ENCODE measurements around the gene CNTNAP1. TPM values are rescaled to one million over a fixed set of nuclear protein-coding genes. Genes with fewer than 3 reads are reported as not detected.

CNTNAP1 gene
- polyA plus RNA-seq, 3 donors: 5.9 to 8.3 (median 7.0) TPM

DNA sequence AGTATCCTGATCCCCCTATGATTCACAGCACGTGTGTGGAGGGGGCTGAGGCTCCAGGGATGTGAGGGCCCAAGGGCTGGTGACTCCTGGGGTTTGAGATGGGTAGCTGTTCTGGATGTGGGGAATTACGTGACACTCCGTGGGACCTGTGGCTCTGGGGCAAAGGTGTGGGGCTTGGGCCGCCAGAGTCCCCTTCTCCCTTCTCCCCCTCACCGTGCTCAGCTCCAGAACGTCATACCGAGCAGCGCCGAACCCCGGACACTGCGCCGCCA is 12.7 kb upstream of the CNTNAP1 start:
- no peak overlapping the region for H3K27ac ChIP-seq (ENCODE audit: low read depth, low read length)
- 67 to 85% (median 83%) methylated on average over 8 to 12 of the region's 12 CpGs for WGBS, 3 donors

DNA sequence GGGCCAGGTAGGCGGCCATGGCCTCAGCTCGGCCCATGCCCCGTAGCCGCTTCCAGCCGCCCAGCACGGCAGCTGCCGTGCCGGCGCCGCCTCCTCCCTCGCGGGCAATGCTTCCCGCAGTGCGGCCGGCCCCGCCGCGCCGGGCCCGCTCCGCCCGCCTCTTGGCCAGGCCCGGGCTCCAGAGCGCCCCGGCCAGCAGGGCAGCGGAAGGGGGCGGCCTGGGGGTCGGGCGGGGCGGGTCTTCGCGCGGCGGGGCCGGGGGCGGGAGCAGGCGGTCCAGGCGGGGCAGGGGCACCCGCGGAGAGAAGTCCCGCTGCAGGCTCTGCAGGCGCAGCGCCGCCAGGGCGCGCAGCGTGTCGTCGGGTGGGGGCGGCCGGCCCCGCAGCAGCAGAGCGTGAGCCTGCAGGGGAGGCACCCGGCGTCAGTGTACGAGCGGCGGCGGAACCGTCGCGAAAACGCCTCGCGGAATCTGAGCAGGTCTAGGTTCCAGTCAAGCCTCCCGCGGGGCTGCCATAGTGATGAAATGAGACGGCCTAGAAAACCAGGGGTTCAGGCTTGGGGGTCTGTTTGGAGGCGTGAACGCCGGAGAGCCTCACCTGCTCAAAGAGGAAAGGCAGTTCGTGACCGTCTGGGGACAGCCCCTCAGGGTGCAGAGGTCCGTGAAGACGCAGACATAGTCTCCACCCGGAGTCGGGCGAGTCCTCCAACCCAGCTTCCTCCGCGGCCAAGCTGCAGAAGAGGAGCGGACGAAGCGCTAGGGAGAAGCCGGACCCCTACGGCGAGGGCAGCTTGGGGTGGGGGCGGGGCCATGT is 12.1 kb upstream of the CNTNAP1 start:
- no peak overlapping the region for H3K27ac ChIP-seq (ENCODE audit: low read depth, low read length)
- WGBS, 3 donors: 53 to 81% (median 56%) methylated on average over 51 to 87 of the region's 87 CpGs

DNA sequence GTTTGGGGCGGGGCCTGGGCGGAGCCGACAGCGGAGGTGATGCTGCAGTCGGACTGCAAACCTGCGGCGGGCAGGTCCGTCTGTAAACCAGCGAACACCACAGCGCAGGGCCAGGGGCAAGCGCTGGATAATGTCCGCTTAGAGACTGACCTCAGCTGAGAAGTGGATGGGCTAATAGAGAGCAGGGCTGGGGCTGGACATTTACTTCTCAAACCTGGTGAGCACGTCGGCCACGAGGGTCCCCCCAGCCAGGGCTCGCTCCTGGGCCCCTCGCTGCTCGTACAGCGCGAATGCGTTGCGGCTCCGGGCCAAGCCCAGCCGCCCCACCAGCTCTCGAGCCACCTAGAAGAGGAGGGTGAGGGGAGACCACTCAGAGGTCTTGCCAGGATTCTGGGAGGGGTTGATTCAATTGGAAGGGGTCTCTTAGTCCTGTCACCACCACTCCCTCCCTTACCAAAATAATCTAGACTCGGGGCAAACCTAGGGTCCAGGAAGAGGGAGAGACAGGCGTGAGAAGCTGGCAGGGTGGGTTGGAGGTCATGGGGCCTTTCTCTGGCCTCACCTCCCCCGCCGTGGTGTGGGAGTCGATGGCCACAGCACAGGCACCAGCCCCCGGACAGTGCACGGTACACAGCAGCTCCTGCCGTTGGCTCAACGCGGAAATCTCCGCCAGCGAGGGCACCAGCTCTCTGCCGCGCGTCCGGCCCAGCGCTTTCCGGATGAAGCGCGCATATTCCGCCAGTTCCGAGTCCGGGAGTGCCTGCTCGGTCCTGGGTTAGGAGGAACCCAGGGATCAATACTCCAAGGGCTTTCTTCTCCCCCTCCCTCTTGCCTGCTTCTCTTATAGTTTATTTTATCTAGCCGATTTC is 11.3 kb upstream of the CNTNAP1 start:
- 61 to 81% (median 76%) methylated on average over 47 to 50 of the region's 50 CpGs for WGBS, 3 donors
- no peak overlapping the region for H3K27ac ChIP-seq (ENCODE audit: low read depth, low read length)

DNA sequence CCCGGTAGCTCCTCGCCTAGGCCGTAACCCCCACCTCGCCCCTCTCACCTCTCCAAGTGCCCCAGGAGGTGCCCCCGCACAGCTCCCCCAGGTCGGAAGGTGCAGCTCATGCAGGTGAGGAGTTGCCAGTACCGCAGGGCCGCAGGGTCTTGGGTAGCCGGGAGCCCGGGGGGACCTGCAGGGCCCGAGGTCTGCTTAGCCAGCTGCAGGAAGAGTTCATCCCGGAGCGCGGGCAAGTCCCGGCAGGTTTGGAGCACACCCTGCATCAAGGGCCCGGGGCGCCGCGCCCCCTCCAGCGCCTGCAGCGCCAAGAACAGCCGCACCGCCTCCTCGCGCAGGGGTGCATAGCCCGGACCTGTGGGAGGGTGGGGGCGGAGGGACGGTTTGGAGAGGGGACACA is 10.3 kb upstream of the CNTNAP1 start:
- WGBS, 3 donors: 84 to 89% (median 85%) methylated on average over 26 to 28 of the region's 28 CpGs
- no peak overlapping the region for H3K27ac ChIP-seq (ENCODE audit: low read depth, low read length)

DNA sequence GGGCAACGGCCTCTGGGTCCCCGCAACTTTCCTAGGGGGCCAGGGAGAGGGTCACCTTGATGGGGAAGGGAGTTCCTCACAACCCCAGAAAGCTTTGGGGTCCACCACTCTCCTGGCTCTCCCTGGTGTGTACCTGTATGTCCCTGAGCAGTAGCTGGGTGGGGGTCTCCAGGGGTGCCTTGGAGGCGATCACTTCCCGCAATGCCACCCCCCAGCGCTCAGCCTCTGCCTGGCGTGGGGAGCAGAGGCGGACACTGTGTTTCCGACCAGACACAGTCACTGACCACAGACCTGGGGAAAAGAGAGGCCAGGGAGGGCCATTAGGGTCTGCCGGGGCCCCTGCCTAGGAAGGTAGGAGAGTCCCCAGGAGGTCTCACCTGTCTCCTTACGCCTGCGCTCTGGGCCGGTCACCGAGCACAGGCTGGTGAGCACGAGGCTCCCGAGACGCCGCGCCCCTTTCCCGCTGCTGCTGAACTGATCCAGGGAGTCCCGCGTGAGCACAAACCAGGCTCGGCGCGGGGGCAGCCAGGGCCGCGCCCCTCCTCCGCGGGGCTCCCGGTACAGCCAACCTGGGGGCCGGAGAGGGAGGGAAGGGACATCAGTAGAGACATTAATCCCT is 9.0 kb upstream of the CNTNAP1 start:
- H3K27ac ChIP-seq (ENCODE audit: low read depth, low read length): no peak overlapping the region
- WGBS, 3 donors: 44 to 80% (median 45%) methylated on average over 14 to 30 of the region's 30 CpGs

DNA sequence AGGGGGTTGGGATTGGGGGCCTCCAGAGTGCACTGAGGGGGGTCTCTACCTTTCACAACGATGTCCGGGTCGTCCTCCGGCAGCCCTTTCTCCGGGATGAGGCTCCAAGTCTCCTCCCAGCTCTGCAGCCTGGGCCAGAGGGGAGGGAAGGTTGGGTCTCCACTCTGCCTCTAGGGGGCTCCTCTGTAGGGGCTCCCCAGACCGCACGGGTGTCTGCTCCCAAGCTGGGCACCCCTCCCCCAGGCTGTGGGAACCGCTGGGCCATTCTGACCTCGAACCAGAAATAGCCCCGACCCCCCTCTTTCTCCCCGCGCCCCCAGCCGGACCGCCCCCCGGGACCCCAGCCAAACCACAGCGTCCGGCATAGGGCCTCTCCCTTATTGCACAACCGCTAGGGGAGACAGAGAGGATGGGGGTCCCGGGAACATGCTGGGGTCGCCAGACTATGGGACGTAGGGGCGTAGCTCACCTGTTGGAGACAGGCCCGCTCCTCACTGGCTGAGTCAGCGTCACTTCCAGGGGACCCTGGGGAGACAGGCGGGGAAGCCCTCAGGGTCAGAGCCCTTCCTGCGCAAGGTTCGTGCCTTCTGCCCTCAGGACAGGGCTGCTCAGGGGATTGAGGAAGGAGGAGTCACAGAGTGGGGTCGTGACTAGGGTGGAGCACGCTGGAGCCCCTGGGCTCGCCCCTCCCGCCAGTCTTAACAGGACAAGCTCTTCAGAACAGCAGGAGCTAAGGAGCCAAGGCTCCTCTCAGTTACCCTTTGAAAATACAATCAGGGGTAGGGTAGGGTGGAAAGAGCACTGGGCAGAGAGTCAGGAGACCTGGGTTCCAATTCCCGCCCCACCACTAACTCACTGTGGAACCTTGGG is 8.2 kb upstream of the CNTNAP1 start:
- no peak overlapping the region for H3K27ac ChIP-seq (ENCODE audit: low read depth, low read length)
- 5 to 31% (median 13%) methylated on average over 29 to 32 of the region's 32 CpGs for WGBS, 3 donors

DNA sequence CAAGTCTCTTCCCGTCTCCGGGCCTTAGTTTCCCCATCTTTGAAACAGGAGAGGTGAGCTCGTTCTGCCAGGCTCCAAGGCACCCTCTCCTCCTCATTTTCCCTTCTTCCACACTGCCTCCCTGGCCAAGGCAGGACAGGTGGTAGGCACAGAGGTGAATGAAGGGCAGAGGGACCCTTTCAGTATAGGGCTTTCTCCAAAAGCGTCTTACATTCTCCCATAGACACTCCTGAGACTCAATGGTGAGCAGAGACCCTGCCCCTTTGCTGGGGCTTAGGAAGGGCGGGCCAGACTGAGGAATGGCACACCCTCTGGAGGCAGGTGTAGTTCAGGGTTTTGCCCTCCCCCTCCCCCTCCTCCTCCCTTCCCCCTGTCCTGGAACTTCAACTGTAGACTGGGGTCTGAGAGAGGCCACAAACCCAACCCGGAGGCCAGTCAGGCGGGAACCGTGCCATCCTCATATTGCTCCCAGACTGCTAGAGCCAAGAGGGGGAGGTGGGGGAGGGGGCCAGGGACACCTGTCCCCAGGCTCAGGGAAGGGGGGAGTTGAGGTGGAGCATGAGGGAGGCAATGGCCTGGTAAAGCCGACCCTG is 7.5 kb upstream of the CNTNAP1 start:
- WGBS, 3 donors: 21 to 31% (median 30%) methylated on average over 9 of the region's 9 CpGs
- no peak overlapping the region for H3K27ac ChIP-seq (ENCODE audit: low read depth, low read length)

DNA sequence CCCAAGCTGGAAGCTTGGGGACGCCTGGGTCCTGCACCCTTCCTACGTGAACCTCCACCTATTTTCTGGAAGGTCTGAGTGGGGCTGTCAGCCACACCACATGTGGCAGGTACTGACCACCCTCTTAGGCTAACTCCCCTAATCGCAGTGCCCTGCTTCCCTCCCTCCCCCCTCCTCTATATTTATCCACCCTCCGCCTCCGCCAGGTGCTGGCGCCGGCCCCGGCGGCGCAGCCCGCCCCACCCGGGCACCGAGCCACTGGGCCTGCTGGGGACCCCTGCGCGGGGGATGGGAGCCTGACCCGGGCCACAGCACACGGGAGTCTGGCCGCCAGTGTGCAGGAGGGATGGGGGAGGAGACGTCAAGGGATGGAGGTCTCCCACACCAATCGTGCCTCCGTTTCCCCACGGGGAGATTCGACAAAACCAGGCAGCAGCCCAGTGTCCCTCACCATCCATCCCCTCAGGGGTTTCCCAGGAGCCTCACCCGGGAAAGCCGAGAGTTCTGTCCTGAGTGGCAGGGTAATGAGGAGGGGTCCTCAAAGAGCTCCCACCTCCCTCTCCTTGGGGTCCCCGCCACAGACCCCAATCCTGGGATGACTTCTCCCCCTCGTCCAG is 6.9 kb upstream of the CNTNAP1 start:
- H3K27ac ChIP-seq (ENCODE audit: low read depth, low read length): no peak overlapping the region
- 2 to 3% (median 3%) methylated on average over 24 to 27 of the region's 27 CpGs for WGBS, 3 donors

DNA sequence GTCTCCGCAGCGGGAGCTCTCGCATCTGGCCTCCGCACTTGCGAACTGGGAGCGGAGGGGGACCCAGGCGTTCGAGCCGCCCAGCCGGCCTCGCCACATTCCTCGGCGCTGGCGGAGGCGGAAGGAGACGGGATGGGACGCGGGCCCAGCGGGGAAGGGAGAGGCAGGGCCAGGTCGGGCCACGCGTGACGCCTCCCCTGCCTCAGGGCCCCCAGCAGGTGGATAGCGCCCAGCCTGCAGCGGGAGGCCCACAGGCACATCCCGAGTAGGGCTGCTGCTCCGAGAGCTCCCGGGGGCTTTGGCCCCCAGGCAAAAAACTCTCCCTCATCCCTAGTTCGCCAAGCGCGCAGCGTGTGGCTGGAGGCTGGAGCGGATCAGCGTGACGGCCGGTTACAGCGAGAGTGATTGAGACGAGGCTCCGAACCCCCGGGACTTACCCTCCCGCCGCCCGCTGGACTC is 6.3 kb upstream of the CNTNAP1 start:
- no peak overlapping the region for H3K27ac ChIP-seq (ENCODE audit: low read depth, low read length)
- WGBS, 3 donors: 0 to 1% (median 0%) methylated on average over 31 to 43 of the region's 43 CpGs

DNA sequence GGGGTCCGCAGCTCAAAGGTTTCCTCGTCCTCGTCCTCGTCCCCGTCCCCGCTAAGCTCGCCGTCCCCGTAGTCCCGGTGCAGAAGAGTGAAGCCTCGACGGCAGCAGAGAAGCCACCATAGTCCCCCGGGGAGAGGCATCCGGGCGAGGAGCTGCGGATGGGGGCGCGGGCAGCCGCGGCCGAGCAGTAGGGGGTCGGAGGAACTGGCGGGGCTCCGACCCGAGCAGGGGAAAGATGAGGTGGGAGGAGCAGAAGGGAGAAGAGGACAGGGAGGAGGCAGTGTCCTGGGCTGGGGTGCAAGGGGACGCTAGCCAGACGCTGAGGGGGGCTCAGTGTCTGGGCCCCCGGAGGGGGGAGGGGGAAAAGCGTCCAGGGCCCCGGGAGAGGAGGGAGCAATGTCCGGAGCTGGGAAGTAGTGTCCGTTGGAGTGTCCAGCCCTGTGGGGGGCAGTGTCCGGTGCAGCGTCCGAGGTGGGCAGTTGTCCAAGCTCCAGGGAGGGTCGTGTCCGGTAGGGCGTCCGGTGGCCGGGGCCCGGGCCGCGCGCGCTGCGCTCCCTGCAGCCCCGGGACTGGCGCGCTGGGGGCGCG is 5.8 kb upstream of the CNTNAP1 start, which contains the start of gene PLEKHH3:
TSS of gene PLEKHH3 (minus strand) at position 571 of the 588 bp plus-strand sequence. CDS start at position 140, 431 bp downstream.
- H3K27ac ChIP-seq (ENCODE audit: low read depth, low read length): peak within 1 kb of the TSS; percentile 31
- WGBS, 3 donors: 0 to 1% (median 1%) methylated on average over 40 to 51 of the region's 51 CpGs

DNA sequence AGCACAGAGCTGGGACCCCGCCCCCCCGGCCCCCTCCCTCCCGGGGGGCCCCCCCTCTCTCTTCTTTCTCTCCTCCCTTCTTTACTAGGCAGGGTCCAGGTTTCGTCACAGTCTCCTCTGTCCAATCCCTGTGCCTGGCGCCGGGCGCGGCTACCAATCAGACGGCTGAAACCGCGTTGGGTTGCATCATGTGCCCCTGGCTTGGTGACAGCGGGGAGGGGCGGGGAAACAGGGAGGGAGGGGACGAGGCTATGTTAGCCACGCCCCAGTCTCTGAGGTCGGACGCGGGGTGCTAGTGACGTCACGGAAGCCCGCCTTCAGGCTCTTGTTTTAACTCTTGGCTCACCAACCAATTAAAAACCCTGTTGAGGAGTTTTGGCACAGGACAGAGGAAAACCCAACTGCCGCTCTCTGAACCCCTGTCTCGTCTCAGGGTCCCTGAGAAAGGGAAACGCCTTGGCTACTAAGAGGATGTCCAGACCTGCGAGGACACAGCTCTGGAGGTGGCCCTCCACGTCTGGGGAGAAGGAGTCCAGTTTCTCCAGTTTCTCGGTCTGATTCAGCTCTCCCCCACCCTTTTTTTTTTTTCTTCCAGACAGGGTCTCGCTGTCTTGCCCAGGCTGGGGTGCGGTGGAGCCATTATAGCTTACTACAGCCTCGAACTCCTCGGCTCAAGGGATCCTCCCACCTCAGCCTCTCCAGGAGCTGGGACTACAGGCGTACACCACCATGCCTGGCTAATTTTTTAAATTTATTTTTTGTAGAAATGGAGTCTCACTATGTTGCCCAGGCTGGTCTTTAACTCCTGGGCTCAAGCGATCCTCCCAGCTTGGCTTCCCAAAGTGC is 5.1 kb upstream of the CNTNAP1 start:
- peak overlapping the region; percentile 31 for H3K27ac ChIP-seq (ENCODE audit: low read depth, low read length)
- 2 to 4% (median 3%) methylated on average over 29 to 33 of the region's 33 CpGs for WGBS, 3 donors

DNA sequence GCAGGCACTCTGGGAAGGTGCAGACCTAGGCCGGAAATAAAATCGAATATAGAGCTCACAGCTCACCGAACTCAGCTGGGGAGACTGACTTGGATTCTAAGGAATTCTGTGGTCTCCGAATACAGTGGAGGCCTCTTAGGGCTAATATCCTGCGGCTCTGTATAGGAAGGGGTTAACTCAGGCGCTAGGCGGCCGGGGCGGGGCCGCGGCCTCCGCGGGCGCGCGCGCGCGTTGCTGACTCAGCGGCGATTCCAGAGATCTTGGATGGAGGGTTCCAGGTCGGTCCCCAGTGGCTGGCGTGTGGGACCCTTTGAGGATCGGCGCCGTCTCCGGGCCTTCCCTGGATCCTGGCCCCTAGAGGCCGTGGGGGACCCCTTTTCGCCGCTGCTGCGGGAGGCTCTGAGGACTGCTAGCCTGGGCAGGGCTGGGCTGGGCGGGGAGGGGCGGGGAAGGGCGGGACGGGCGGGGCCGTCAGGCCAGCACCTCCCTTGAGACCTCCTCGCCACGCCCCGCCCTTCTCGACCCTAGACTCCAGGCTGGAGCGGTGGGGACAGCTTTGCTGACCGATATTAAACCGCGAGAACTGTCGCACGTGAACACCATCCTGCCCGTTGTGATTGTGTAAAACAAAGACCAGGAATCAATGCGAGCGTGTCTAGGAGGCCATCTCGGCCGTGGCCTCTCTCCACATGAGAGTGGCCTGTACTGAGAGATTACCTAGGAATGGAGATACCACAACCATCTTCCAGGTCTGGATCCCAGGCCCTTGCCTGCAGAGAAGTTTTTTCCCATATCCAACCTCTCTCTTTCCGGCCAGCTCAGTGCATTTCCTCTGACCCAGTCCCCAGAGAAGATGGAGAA is 4.2 kb upstream of the CNTNAP1 start:
- WGBS, 3 donors: 0% methylated on average over 48 to 53 of the region's 53 CpGs
- H3K27ac ChIP-seq (ENCODE audit: low read depth, low read length): peak overlapping the region; percentile 76

DNA sequence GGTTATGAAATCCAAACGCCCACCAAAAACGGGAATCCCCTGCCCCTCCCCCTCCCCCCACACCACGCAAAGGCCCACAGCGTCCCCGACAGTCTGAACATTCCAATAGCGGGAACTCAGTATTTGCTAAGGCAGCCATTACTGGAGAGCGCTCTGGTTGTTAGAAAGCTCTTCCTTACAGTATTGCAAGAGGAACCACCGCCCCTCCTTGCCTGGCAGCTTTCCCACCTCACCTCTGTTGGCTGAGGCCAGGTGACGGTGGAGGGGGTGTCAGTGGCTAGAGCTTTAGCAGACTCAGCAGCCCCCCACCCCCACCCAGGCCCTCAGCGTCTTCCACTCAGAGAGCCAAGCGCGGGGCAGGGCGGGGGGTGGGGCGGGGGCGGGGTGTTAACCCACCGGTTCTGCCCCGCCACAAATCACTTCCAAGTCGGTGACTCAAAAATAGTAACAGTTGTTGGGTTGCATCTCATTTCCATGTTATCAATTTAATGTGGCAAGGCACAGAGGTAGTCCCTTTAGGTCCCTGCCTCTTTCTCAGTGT is 3.3 kb upstream of the CNTNAP1 start:
- peak overlapping the region; percentile 80 for H3K27ac ChIP-seq (ENCODE audit: low read depth, low read length)
- 2 to 3% (median 3%) methylated on average over 18 of the region's 18 CpGs for WGBS, 3 donors

DNA sequence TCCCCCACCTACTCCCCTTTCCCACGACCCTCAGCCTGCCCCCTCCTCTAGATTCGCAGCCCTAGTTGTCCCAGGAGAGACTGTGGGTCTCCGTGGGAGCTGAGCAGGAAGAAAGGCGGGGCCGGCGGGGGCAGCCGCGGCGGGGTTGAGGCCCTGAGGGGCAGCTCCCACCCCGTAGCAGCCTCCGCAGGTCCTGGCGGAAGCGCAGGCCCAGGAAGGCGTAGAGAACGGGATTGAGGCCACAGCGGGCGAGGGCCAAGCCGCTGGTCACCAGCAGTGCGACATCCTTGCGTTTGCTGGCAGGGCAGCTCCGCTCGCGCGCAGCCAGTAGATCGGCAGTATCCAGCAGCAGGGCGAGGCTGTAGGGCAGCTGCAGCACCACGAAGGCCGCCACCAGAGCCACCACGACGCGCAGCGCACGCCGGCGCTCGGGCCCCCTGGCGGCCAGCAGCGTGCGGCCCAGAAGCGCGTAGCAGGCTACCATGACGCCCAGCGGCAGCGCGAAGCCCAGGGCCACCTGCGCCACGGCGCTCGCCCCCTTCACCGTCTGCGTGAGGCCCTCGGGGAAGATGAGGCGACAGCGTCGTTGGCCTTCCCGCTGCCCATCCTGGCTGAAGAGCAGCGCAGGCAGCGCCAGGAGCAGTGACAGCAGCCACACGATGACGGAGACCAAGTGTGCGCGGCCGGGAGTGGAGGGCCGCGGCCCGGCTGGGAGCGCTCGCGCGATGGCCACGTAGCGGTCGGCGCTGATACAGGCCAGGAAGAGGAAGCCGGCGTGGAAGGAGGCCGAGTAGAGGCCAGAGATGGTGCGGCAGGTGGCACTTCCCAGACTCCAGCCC is 2.6 kb upstream of the CNTNAP1 start:
- 4 to 7% (median 6%) methylated on average over 72 to 78 of the region's 78 CpGs for WGBS, 3 donors
- peak overlapping the region; percentile 80 for H3K27ac ChIP-seq (ENCODE audit: low read depth, low read length)
